HG03558 (cell line): ENCODE measurements around the gene CRTC1.

Source experiments
- ATAC-seq: cut with Tn5 transposase; IDR thresholded peaks from one replicate; pipeline ENCODE4 v1.9.1; 2021; ENCODE audit warnings: moderate number of reproducible peaks; ENCODE audit not compliant: unreplicated experiment; ENCODE audit errors: extremely low read depth

Gene CRTC1

GRCh38 chr19:18651300-18651699 is 32.2 kb upstream of the CRTC1 start:
- no peak for ATAC-seq

- no peak for ATAC-seq
These were observed 31.7 kb upstream of the CRTC1 start for GRCh38 chr19:18651733-18652132.

- ATAC-seq, result no peak
These were observed 29.6 kb upstream of the CRTC1 start for GRCh38 chr19:18653853-18654252.

- ATAC-seq, result no peak
These were observed 29.0 kb upstream of the CRTC1 start for GRCh38 chr19:18654469-18654868.

- ATAC-seq, result no peak
These were observed 28.2 kb upstream of the CRTC1 start for GRCh38 chr19:18655173-18655844.

GRCh38 chr19:18656337-18657086 is 27.0 kb upstream of the CRTC1 start:
- ATAC-seq, result no peak

GRCh38 chr19:18657590-18658365 is 25.7 kb upstream of the CRTC1 start:
- no peak for ATAC-seq

DNA sequence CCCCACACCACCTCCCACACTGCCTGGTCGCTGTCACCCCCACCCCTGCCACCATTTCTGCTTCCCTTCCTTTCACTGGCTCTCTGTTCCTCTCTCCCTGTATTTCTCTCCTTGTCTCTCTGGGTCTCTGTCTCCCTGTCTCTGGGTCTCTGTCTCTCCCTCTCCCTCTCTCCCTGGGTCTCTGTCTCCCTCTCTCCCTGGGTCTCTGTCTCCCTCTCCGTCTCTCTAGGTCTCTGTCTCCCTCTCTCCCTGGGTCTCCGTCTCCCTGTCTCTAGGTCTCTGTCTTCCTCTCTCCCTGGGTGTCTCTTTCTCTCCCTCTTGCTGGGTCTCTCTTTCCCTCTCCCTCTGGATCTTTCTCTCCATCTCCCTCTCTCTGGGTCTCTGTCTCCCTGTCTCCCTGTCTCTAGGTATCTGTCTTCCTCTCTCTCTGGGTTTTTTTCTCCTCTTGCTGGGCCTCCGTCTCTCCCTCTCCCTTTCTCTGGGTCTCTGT is 25.1 kb upstream of the CRTC1 start:
- no peak for ATAC-seq

DNA sequence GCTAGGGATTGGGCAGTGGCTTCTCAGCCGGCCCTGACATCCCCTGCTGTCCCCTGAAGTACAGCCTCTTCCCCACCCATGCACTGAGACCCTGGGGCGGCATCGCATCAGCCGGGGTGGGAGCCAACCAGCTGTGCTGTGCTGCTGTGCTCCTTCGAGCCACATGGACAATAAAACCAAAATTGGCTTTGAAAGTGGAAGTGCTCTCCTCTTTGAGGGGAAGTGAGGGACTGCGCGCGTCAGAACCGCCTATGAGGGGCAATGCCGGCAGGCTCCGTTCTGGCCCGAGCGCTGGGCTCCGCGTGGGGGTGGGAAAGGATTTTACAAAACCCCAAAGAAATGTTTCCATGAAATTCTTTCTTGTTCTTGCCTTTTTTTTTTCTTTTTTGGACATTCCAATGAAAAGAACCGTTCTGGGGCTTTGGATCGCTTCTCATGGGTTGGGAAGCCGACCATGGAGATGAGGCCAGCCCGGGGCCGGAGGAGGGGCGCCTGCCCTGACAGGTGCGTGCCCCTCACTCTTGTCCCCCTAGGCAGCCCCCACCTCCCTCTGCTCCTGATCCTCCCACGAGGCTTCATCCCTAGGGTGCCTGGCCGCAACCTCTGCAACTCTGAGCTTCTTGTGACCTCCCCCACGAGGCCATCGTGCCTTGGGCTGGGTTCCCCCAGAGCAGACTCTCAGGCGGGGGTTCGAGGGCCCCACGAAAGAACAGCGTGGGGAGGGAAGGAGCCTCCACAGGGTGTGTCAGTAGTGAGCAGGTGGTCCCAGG is 24.0 kb upstream of the CRTC1 start:
- ATAC-seq, result no peak

DNA sequence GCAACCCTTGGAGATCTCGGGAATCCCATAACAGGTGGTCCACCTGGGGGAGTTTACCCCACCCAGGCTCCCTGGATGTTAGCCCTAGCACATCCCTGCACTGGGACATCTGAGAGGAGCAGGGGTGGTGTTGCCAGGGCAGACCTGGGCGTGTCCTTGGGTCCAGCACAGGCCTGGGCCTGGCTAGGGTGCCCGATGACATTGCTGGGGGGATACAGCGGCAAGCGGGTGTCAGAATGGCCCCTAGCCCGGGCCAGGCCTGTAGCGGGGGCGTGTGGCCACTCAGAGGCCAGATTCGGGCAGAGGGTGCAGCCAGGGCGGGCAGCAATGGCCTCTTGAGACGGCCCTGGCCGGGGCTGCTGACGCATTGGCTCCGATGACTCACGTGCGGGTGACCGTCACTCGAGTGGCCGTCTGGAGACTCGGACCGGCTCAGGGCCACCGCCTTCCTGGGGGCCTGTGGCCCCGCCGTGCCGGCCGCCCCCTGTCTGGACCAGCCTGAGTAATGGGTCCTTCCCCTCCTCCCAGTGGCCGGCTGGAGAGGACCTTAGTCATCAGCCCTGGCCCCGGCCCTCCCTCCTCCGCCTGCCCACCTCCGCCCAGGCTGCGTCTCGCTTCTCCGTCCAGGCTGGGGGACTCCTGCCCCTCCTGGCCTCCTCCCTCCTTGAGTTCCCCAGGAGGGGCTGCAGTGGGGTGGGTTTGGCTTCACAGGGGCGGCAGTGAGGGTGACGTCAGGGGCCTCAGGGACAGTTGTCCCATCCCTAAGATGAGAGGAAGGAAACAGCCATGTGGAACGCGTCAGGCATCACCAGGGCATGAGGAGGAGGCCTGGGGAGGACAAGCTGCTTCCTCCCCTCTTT is 23.2 kb upstream of the CRTC1 start:
- ATAC-seq, result no peak

- no peak for ATAC-seq
These were observed 22.4 kb upstream of the CRTC1 start for GRCh38 chr19:18660939-18661670.

DNA sequence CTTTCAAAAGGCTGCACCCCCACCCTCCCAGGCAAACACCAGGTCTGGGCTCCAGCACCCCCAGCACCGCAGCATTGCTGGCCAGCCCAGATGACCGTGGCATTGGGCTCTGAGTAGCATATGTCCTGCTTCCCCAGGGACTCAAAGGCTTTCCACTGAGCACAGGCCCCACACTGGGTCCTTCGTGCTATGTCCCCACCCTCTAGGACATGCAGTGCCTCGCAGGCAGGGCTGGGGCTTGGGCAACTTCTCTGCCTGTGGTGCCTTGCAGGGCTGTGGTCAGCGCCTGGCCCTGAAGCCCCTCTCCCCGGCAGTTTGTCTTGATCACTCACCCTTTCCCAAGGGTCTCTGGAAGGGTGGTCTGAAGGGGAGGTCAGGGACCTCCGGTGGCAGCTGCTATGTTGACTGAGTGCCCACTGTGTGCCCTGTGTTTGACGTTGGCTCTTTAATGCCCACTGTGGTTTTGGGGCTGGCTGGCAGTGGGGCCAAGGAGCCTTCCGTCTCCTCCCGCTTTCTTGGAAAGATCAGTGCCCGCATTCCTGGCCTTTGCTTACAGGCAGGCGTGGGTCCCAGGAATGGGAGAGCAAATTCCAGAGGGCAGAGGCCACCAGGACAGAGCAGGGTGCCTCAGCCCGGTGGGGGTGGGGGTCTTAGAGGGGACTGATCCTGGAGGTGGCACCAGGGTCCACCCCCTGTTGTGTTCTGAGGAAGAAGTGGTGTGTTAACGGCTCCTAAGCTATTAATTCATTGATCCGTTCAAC is 20.3 kb upstream of the CRTC1 start:
- no peak for ATAC-seq

DNA sequence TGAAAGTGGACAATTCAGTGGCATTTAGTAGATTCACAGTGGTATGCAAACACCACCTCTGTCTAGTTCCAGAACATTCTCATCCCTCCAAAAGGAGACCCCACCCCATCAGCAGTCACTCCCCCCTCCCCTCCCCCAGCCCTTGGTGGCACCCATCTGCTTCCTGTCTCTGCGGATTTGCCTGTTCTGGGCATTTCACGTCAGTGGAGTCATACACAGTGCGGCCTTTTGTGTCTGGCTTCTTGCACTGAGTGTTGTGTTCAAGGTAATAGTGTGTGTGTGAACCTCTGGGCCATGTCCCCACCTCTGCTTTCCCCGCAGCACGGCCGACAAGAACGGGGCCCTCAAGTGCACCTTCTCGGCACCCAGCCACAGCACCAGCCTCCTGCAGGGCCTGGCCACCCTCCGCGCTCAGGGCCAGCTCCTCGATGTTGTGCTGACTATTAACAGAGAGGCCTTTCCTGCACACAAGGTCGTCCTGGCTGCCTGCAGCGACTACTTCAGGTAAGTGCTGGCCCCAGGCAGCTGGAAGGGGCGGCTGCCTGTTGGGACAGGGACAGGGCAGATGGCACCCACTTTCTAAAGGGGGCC is 19.4 kb upstream of the CRTC1 start:
- ATAC-seq, result no peak

GRCh38 chr19:18665771-18666202 is 17.7 kb upstream of the CRTC1 start:
- no peak for ATAC-seq

DNA sequence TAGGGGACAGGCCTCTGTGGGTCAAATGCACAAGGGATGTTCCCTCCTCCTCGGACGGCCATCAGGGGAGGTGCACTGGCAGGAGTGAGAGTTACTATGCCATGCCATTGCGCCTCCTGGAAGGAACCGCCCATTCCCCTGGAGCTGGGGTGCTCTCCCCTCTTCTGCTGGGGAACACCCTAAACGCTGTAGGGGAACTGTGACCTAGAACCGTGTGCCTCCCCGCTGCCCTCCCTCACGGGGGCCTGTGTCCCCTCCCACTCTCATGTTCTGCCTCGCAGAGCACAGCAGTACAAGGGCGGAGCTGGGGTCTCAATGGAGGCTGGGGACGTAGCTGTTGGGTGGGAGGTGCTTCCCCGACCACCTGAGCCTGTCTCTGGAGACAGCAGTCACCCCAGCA is 17.2 kb upstream of the CRTC1 start:
- ATAC-seq, result no peak

DNA sequence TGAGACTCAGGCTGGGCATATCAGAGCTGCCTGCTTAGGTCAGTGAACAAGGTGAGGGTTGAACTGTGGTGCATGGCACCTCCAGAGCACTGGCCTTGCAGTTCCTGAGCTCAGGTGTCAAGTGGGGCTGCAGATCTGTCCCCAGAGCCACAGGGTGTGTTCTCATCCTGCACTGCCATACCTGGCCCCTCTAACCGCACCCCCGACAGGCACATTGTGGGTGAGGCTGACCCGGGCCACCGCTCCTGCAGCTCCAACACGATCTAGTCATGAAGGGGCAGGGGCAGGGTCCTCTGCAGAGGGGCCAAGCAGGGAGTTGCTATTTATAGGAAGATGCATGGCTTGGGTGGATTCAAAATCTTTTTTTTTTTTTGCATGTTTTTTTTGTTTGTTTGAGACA is 16.7 kb upstream of the CRTC1 start:
- ATAC-seq, result no peak

DNA sequence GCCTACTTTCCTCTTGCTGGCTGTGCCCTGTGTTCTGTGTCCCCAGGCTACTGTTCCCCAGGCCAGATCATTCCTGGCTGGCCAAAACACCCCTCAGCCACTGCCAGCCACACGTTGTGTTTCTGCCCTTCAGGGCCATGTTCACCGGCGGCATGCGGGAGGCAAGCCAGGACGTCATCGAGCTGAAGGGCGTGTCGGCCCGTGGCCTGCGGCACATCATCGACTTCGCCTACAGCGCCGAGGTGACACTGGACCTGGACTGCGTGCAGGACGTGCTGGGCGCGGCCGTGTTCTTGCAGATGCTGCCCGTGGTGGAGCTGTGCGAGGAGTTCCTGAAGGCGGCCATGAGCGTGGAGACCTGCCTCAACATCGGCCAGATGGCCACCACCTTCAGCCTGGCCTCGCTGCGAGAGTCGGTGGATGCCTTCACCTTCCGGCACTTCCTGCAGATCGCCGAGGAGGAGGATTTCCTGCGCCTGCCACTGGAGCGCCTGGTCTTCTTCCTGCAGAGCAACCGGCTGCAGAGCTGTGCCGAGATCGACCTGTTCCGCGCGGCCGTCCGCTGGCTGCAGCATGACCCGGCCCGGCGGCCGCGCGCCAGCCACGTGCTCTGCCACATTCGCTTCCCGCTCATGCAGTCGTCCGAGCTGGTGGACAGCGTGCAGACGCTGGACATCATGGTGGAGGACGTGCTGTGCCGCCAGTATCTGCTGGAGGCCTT is 15.8 kb upstream of the CRTC1 start:
- no peak for ATAC-seq
